Suprapubic skin (tissue), 3 donors: ENCODE data around the gene PFDN2.

Experiments
- CTCF ChIP-seq, 2 donors: fragments of 200-600 bp in 1 of 2; fragments of 450-650 bp in 1 of 2; sonication (generic) in 1 of 2; IDR thresholded peaks; one replicate each; pipeline ENCODE4 v1.5.1; 2016 to 2019; ENCODE audit warnings: antibody characterized with exemption in 2 of 2, mild to moderate bottlenecking in 1 of 2, moderate library complexity in 1 of 2
- EP300 ChIP-seq: sonication (generic); formaldehyde crosslinking; IDR thresholded peaks from one replicate; pipeline ENCODE4 v1.6.1; 2017; ENCODE audit warnings: antibody characterized with exemption
- POLR2A ChIP-seq, 2 donors: fragments of 450-650 bp; IDR thresholded peaks; one replicate each; pipeline ENCODE4 v1.6.1; 2017; ENCODE audit warnings: antibody characterized with exemption in 2 of 2, mild to moderate bottlenecking in 2 of 2, moderate library complexity in 2 of 2

- TF ChIP-seq CTCF (IDR thresholded peaks at IDR 0.05) (peak; percentile 55 to 66), EP300 (no peak), POLR2A (IDR thresholded peaks at IDR 0.05) (no peak)
Measured at GRCh38 chr1:161071886-161072371, 45.9 kb downstream of the PFDN2 start.
